Measurements from ENCODE around the gene CHST4. TPM values are rescaled to one million over a fixed set of nuclear protein-coding genes. Genes with fewer than 3 reads are reported as not detected.
"Not testable (repeated sequence)": the region's sequence is repeated elsewhere in the genome, so short reads cannot be mapped to it uniquely, and the experiment has no call there.

The CHST4 gene
- total and polyA plus RNA-seq, 12 donors: 0.47 to 7.6 (median 1.9) TPM

GRCh38 chr16:71576971-71577370, 50.7 kb downstream of the CHST4 start, which contains the start of gene TAT:
Gene TAT, minus strand, starts transcription at chr16:71577092. Its CDS starts 677 bp downstream, at chr16:71576415.
- H3K4me1 ChIP-seq (replicated peaks in 1 of 2): peaks cover 0 to 9% of the 10 kb centered on the region in 2 donors
- TF ChIP-seq CTCF (IDR thresholded peaks at IDR 0.05): no peak
- TF ChIP-seq POLR2A (IDR thresholded peaks at IDR 0.05): no peak
- DNase-seq: no peak
- H3K36me3 ChIP-seq (replicated peaks in 1 of 2): no peaks in the 10 kb centered on the region
- H3K27ac ChIP-seq: no peak within 1 kb of the TSS
- H3K27me3 ChIP-seq: no peaks in the 10 kb centered on the region
- H3K9me3 ChIP-seq (replicated peaks in 1 of 3): no peaks in the 10 kb centered on the region
- intact Hi-C loops (cut with DNase I): no loop called here
- no peak within 1 kb of the TSS for H3K4me3 ChIP-seq
- WGBS, 4 donors: 24 to 36% (median 32%) methylated on average over 3 of the region's 3 CpGs

GRCh38 chr16:71582553-71582848, 56.3 kb downstream of the CHST4 start:
- H3K9me3 ChIP-seq (replicated peaks in 1 of 3); H3K36me3 ChIP-seq (replicated peaks in 1 of 2); intact Hi-C loops (cut with DNase I); H3K27ac ChIP-seq; DNase-seq; H3K27me3 ChIP-seq; H3K4me3 ChIP-seq; H3K4me1 ChIP-seq (replicated peaks in 1 of 2): not testable (repeated sequence)
- WGBS, 4 donors: 86 to 91% (median 90%) methylated on average over 5 of the region's 5 CpGs

GRCh38 chr16:71584543-71585317, 58.5 kb downstream of the CHST4 start:
- TF ChIP-seq CTCF (IDR thresholded peaks at IDR 0.05) (no peak), POLR2A (IDR thresholded peaks at IDR 0.05) (no peak)
- no peaks in the 10 kb centered on the region for H3K9me3 ChIP-seq (replicated peaks in 1 of 3)
- H3K4me3 ChIP-seq: no peak overlapping the region
- H3K4me1 ChIP-seq (replicated peaks in 1 of 2): no peaks in the 10 kb centered on the region
- DNase-seq: no peak
- no peaks in the 10 kb centered on the region for H3K27me3 ChIP-seq
- WGBS, 4 donors: 83 to 94% (median 91%) methylated on average over 3 of the region's 3 CpGs
- H3K36me3 ChIP-seq (replicated peaks in 1 of 2): no peaks in the 10 kb centered on the region
- intact Hi-C loops (cut with DNase I): no loop called here
- H3K27ac ChIP-seq: no peak overlapping the region

GRCh38 chr16:71585318-71585703, 59.1 kb downstream of the CHST4 start:
- Histone ChIP-seq H3K27me3 (no peaks in the 10 kb centered on the region), H3K27ac (no peak overlapping the region), H3K36me3 (replicated peaks in 1 of 2) (no peaks in the 10 kb centered on the region), H3K4me1 (replicated peaks in 1 of 2) (no peaks in the 10 kb centered on the region), H3K4me3 (no peak overlapping the region), H3K9me3 (replicated peaks in 1 of 3) (no peaks in the 10 kb centered on the region)
- DNase-seq: no peak
- intact Hi-C loops (cut with DNase I): no loop called here
- 57 to 67% (median 59%) methylated on average over 4 of the region's 4 CpGs for WGBS, 4 donors
- no peak for TF ChIP-seq CTCF (IDR thresholded peaks at IDR 0.05)
- no peak for TF ChIP-seq POLR2A (IDR thresholded peaks at IDR 0.05)

Small RNAs within 50 kb of the gene (small RNA-seq; reads per million reads assigned to genes)
- 0 reads per million in 2 donors for gene RNU6-1061P

Other genes with a start within 250 kb of the CHST4 start
- 10 to 100 TPM; 15.6 to 34.1 (median 22.8) TPM for gene CMTR2, start 237.0 kb upstream of the CHST4 start, total RNA-seq
- gene CMTR2, start 237.0 kb upstream of the CHST4 start, polyA plus RNA-seq: 10 to 100 TPM in 1 of 3 donors, 1 to 10 TPM in 2; 7.8 to 18.3 (median 7.8) TPM
- 10 to 100 TPM in 8 of 9 donors, under 1 TPM in 1; 0.83 to 68.5 (median 47.0) TPM for gene CALB2, start 167.7 kb upstream of the CHST4 start, total RNA-seq
- 10 to 100 TPM; 17.8 to 36.5 (median 28.1) TPM for gene CALB2, start 167.7 kb upstream of the CHST4 start, polyA plus RNA-seq
- gene TLE7, start 84.4 kb upstream of the CHST4 start, total RNA-seq: not detected
- gene TLE7, start 84.4 kb upstream of the CHST4 start, polyA plus RNA-seq: not detected
- gene ZNF23, start 64.2 kb upstream of the CHST4 start, total RNA-seq: 10 to 100 TPM in 1 of 9 donors, 1 to 10 TPM in 8; 1.7 to 10.4 (median 7.0) TPM
- gene ZNF23, start 64.2 kb upstream of the CHST4 start, polyA plus RNA-seq: 10 to 100 TPM; 11.0 to 34.2 (median 16.6) TPM
- 10 to 100 TPM in 1 of 9 donors, 1 to 10 TPM in 7, under 1 TPM in 1; 0.24 to 10.4 (median 6.8) TPM for gene ZNF19, start 37.1 kb upstream of the CHST4 start, total RNA-seq
- 1 to 10 TPM; 2.6 to 4.2 (median 3.9) TPM for gene ZNF19, start 37.1 kb upstream of the CHST4 start, polyA plus RNA-seq
- gene TAT, start 50.7 kb downstream of the CHST4 start, total RNA-seq: 1 to 10 TPM in 2 of 9 donors, under 1 TPM in 3, not detected in 4; 0.06 to 1.3 (median 0.21) TPM
- gene TAT, start 50.7 kb downstream of the CHST4 start, polyA plus RNA-seq: under 1 TPM; 0.03 to 0.81 (median 0.08) TPM
- gene MARVELD3, start 99.8 kb downstream of the CHST4 start, total RNA-seq: under 1 TPM in 4 of 9 donors, not detected in 5; 0.14 to 0.27 (median 0.19) TPM
- gene MARVELD3, start 99.8 kb downstream of the CHST4 start, polyA plus RNA-seq: under 1 TPM in 2 of 3 donors, not detected in 1; 0.07 to 0.16 TPM
- 10 to 100 TPM in 1 of 9 donors, 1 to 10 TPM in 8; 4.1 to 11.3 (median 7.9) TPM for gene PHLPP2, start 198.3 kb downstream of the CHST4 start, total RNA-seq
- 1 to 10 TPM; 2.8 to 6.0 (median 4.2) TPM for gene PHLPP2, start 198.3 kb downstream of the CHST4 start, polyA plus RNA-seq